Measurements from ENCODE around the gene RBM15B.

Gene RBM15B

DNA sequence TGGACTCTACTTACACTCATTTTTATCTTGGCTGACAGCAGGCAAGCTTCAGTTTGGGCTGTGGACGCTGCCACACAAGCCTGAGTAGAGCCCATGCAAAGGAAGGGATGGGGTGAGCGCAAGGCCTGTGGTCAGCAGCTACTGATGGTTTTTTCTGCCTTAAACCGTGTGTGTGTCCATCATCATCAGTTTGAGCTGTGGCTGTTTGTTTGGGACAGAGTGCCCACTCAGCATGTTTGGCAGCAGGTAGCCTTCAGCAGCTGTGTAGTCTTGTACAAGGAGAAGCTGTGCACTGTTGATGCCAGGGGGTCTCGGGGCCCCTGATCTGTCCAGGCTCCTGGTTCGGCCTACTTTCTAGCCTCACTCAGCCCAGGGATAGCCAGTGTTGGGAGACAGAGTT lies 3.5 kb downstream of the RBM15B start:
- H3K4me3 ChIP-seq (ENCODE audit: severe bottlenecking): no peak overlapping the region
- H3K36me3 ChIP-seq (ENCODE audit: low read depth): peaks cover 75% of the 10 kb centered on the region
- no peaks in the 10 kb centered on the region for H3K27me3 ChIP-seq (ENCODE audit: insufficient read depth, poor library complexity, severe bottlenecking)
- DNase-seq (ENCODE audit: low spot score): no peak
- no peak overlapping the region for H3K27ac ChIP-seq (ENCODE audit: poor library complexity, severe bottlenecking)
- no peaks in the 10 kb centered on the region for H3K4me1 ChIP-seq (ENCODE audit: insufficient read depth, poor library complexity, severe bottlenecking)
- no peaks in the 10 kb centered on the region for H3K9me3 ChIP-seq (ENCODE audit: severe bottlenecking)
- TF ChIP-seq, protein P1, sequence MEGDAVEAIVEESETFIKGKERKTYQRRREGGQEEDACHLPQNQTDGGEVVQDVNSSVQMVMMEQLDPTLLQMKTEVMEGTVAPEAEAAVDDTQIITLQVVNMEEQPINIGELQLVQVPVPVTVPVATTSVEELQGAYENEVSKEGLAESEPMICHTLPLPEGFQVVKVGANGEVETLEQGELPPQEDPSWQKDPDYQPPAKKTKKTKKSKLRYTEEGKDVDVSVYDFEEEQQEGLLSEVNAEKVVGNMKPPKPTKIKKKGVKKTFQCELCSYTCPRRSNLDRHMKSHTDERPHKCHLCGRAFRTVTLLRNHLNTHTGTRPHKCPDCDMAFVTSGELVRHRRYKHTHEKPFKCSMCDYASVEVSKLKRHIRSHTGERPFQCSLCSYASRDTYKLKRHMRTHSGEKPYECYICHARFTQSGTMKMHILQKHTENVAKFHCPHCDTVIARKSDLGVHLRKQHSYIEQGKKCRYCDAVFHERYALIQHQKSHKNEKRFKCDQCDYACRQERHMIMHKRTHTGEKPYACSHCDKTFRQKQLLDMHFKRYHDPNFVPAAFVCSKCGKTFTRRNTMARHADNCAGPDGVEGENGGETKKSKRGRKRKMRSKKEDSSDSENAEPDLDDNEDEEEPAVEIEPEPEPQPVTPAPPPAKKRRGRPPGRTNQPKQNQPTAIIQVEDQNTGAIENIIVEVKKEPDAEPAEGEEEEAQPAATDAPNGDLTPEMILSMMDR (IDR thresholded peaks at IDR 0.05; ENCODE audit: poor library complexity, severe bottlenecking): no peak
- no peak for ATAC-seq (ENCODE audit: low read depth)

DNA sequence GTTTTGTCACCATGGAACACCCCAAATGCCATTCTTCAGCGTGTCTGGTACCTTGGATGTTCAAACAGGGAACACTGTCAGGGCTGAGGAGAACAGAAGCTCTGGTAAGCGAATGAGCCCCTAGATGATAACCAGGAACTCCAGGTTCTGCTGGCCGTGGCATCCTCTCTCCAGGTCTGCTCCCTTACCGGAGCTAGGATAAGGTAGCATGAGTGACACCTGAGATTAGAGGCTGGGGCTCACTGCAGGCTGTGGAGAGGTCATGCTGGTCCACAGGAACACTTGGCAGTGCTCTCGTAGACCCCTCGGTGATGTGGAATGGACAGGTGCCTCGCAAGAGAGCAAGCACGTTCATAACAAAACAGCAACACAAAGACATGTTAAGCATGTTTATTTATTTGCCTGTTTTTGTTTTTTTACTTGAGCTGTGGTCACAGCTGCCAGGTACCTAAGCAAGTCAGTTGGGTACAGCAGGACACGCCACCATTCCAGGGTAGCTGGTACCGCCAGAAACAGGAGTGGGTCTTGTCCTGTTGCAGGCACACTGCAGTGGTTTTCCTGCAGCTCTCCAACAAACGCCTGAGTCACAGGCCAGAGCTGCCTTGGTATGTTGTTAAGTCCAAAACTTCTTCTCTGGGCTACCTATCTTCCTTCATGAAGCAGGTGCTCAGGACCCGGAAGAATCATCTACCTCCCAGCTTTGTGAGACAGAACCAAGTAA lies 4.6 kb downstream of the RBM15B start:
- no peak for DNase-seq (ENCODE audit: low spot score)
- no peaks in the 10 kb centered on the region for H3K9me3 ChIP-seq (ENCODE audit: severe bottlenecking)
- no peak for ATAC-seq (ENCODE audit: low read depth)
- no peak overlapping the region for H3K27ac ChIP-seq (ENCODE audit: poor library complexity, severe bottlenecking)
- TF ChIP-seq, protein P1 (IDR thresholded peaks at IDR 0.05; ENCODE audit: poor library complexity, severe bottlenecking): no peak
- no peak overlapping the region for H3K4me3 ChIP-seq (ENCODE audit: severe bottlenecking)
- no peaks in the 10 kb centered on the region for H3K4me1 ChIP-seq (ENCODE audit: insufficient read depth, poor library complexity, severe bottlenecking)
- H3K27me3 ChIP-seq (ENCODE audit: insufficient read depth, poor library complexity, severe bottlenecking): no peaks in the 10 kb centered on the region
- H3K36me3 ChIP-seq (ENCODE audit: low read depth): peaks cover 75% of the 10 kb centered on the region

DNA sequence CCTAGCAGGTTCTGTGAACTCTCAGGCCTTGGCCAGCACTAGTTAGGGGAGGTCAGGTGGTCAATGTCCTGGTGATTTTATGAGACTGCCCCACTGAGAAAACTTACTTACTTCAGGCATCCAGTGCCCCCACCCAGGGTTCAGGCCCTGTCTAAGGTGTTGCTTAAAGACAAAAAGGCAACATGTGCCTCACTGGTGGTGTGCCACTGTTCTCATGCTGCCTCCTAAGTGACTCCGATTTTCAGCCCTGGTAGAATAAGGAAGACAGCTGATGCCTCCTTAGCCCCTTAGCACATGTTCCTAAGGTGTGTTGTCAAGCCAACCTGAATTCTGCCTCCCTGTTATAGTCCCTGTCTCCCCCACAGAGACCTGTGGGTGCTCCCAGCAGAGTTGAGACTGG lies 5.3 kb downstream of the RBM15B start:
- no peak overlapping the region for H3K27ac ChIP-seq (ENCODE audit: poor library complexity, severe bottlenecking)
- H3K36me3 ChIP-seq (ENCODE audit: low read depth): peaks cover 75% of the 10 kb centered on the region
- ATAC-seq (ENCODE audit: low read depth): no peak

DNA sequence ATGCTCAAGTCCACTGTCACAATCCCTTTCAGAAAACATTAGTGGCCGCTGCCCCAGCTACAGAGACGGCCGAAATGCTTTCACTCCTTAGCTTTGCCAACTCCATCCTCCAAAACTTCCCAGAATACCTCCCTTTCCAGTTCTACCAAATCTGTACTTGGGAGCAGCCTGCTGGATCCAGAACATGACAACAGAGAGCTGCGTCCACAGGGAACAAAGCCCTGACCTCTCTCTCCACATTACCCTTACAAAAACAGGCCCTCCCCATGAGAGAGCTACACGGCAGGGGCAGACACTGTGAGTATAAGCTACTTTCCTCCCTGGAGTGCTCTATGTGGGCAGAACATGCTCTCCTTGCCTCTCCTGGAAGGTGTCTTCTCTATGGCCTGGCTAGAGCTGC lies 6.3 kb downstream of the RBM15B start:
- TF ChIP-seq, protein P1 (IDR thresholded peaks at IDR 0.05; ENCODE audit: poor library complexity, severe bottlenecking): no peak
- H3K27ac ChIP-seq (ENCODE audit: poor library complexity, severe bottlenecking): no peak overlapping the region
- no peak for DNase-seq (ENCODE audit: low spot score)
- no peak overlapping the region for H3K4me3 ChIP-seq (ENCODE audit: severe bottlenecking)
- H3K4me1 ChIP-seq (ENCODE audit: insufficient read depth, poor library complexity, severe bottlenecking): no peaks in the 10 kb centered on the region
- peaks cover 72% of the 10 kb centered on the region for H3K36me3 ChIP-seq (ENCODE audit: low read depth)
- no peaks in the 10 kb centered on the region for H3K9me3 ChIP-seq (ENCODE audit: severe bottlenecking)
- H3K27me3 ChIP-seq (ENCODE audit: insufficient read depth, poor library complexity, severe bottlenecking): no peaks in the 10 kb centered on the region
- ATAC-seq (ENCODE audit: low read depth): no peak

More for the DNA sequence above, 5.3 kb downstream of the RBM15B start:
- Histone ChIP-seq H3K9me3 (ENCODE audit: severe bottlenecking) (no peaks in the 10 kb centered on the region), H3K4me1 (ENCODE audit: insufficient read depth, poor library complexity, severe bottlenecking) (no peaks in the 10 kb centered on the region), H3K27me3 (ENCODE audit: insufficient read depth, poor library complexity, severe bottlenecking) (no peaks in the 10 kb centered on the region), H3K4me3 (ENCODE audit: severe bottlenecking) (no peak overlapping the region)
- TF ChIP-seq, protein P1 (IDR thresholded peaks at IDR 0.05; ENCODE audit: poor library complexity, severe bottlenecking): no peak
- no peak for DNase-seq (ENCODE audit: low spot score)

DNA sequence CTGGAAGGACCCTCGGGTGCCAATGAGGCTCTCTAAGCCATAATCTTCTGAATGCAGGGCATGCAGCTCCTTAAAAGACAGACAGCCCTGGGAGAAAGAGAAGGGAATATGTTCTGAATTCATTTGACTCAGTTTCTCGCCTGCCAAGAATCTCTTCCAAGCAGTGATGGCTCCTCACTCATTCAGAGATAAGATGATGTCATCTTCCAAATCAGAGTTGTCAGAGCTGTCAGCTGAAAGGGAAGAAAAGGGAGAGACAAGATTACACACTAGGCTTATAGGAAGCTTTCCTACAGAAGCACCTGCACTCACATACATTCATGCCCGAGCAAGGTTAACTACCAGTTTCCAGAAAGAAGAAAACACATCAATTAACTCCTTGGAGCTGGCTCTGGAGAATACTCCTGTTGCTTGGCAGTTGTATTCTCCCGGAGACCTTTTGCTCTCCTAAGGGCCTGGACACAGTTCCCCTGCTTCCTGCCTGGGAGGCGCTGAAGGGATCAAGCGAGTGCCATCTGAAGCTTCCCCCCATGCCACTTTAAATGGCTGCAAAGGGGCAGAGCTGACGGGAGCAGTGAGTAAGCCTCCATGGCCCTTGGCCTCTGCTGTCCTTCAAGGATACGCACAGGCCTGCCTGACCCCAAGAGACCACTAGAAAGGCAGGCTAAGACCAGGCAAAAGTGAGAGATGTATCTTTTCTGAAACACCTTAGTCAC lies 7.7 kb downstream of the RBM15B start:
- TF ChIP-seq, protein P1 (IDR thresholded peaks at IDR 0.05; ENCODE audit: poor library complexity, severe bottlenecking): no peak
- ATAC-seq (ENCODE audit: low read depth) (no peak), DNase-seq (ENCODE audit: low spot score) (no peak)
- H3K27me3 ChIP-seq (ENCODE audit: insufficient read depth, poor library complexity, severe bottlenecking): no peaks in the 10 kb centered on the region
- no peaks in the 10 kb centered on the region for H3K4me1 ChIP-seq (ENCODE audit: insufficient read depth, poor library complexity, severe bottlenecking)
- H3K4me3 ChIP-seq (ENCODE audit: severe bottlenecking): no peak overlapping the region
- H3K27ac ChIP-seq (ENCODE audit: poor library complexity, severe bottlenecking): no peak overlapping the region
- no peaks in the 10 kb centered on the region for H3K9me3 ChIP-seq (ENCODE audit: severe bottlenecking)
- H3K36me3 ChIP-seq (ENCODE audit: low read depth): peaks cover 59% of the 10 kb centered on the region

All from RWPE2 (cell line).